GM19467 (cell line): ENCODE data around the gene KLK3.
"Not testable (repeated sequence)": the region's sequence is repeated elsewhere in the genome, so short reads cannot be mapped to it uniquely, and the experiment has no call there.

Source experiments
- ATAC-seq: cut with Tn5 transposase; IDR thresholded peaks from one replicate; pipeline ENCODE4 v1.9.1; 2021; ENCODE audit warnings: mild to moderate bottlenecking, moderate library complexity; ENCODE audit not compliant: unreplicated experiment

KLK3 gene

DNA sequence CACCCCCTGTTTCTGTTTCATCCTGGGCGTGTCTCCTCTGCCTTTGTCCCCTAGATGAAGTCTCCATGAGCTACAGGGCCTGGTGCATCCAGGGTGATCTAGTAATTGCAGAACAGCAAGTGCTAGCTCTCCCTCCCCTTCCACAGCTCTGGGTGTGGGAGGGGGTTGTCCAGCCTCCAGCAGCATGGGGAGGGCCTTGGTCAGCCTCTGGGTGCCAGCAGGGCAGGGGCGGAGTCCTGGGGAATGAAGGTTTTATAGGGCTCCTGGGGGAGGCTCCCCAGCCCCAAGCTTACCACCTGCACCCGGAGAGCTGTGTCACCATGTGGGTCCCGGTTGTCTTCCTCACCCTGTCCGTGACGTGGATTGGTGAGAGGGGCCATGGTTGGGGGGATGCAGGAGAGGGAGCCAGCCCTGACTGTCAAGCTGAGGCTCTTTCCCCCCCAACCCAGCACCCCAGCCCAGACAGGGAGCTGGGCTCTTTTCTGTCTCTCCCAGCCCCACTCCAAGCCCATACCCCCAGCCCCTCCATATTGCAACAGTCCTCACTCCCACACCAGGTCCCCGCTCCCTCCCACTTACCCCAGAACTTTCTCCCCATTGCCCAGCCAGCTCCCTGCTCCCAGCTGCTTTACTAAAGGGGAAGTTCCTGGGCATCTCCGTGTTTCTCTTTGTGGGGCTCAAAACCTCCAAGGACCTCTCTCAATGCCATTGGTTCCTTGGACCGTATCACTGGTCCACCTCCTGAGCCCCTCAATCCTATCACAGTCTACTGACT is at the start of gene KLK3:
KLK3 (plus strand) TSS at position 280 of the 775 bp plus-strand sequence; CDS start at position 321, 41 bp downstream.
- no peak for ATAC-seq

DNA sequence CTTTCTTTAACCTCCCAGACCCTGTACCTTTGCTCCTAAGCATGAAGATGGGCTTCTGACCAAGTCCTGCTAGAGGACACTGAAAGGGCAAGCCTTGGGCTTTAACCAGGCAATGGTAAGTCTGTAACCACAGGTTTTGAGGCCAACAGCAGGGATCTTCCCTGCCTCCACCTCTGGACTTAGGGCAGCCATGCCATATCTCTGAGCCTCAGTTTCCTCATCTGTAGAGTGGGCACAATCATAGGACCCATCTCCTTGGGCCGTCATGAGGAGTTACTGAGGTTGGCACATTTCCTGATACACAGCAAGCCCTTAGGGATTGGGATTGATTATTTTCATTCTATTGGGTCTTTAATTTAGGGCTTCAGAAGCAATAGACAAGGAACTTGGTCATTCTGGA is 45.9 kb upstream of the KLK3 start:
- no peak for ATAC-seq

GRCh38 chr19:50811622-50812238 is 43.0 kb upstream of the KLK3 start:
- ATAC-seq: not testable (repeated sequence)

GRCh38 chr19:50812474-50812873 is 42.2 kb upstream of the KLK3 start:
- no peak for ATAC-seq

DNA sequence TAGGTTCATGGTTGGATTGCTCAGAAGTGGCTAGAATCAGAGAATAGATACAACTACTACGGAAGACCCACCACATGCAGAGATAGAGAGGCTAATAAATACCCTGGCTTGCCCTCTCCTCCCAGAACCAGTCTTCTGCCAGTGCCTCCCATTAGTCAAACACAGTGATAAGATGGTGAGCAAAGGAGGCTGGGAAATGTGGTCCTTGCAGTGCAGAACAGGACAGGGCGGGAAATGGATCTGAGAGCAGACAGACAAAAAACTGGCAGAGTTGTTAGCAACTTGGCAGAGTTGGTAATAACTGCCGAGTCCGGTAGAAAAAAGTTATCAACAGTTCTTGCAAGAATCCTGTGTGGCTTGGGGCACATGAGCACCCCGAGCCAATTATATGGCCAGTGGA is 39.8 kb upstream of the KLK3 start:
- ATAC-seq: no peak

DNA sequence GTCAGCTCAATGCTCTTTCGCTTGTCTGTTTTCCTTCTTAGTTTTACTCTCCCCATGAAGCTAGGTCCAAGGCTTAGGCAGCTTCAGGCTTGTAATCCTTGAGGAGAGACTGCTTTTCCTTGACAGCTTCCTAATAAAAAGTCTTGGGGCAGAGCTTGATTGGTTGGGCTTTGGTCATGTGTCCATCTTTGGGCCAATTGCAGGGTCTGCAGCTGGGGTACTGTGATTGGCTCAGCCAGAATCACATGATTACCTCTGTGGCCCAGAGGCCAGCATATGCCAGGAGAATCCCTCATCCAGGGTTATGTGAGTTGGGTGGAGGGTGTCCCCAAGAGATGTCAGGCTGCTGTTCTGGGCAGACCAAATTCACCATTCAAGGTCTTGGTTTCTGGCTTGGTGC is 39.3 kb upstream of the KLK3 start:
- ATAC-seq: no peak

DNA sequence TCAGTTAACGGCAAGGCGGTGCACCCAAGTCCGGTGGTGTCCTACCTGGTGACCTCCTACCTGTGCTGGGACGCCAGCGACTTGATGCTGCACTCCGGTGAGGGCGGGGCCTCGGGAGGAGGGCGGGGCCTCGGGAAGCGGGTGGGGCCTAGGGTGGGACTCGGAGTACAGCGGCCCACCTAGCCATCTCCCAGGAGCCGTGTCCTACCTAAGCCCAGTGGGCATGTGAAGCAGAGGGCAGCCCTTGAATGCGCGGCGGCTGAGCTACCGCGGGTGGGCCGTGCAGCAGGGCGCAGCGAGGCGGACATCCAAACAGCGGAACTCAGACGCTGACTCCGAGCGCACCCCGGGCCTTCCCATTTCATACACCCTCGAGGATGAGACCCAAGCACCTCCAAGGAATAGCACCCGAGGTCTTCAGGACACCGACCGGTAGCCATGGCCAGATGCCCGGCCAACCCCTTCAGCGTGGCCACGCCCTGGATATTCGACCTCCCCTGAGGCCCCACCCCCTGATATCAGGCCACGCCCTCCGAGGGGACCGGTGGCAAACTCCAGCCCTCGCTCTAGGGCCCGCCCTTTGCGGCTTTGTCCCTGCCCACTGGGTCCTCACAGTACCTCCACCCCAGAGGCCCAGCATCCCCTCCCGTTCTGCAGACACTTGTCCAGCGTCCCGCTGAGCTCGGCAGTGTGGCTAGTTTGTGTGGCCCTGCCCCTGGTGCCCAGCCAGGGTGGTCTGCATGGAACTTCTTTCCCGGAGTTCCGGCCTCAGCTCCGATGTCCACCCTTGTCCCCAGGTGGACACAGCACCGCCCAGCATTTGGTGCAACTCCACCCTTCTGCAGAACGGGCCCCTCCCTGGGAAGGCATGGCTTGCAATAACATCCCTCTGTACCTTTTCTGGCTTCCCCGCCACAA is 36.5 kb upstream of the KLK3 start:
- peak; percentile 43 for ATAC-seq

GRCh38 chr19:50818859-50819472 is 35.7 kb upstream of the KLK3 start:
- no peak for ATAC-seq

- ATAC-seq: no peak
These were observed 35.1 kb upstream of the KLK3 start for GRCh38 chr19:50819636-50820035.

- ATAC-seq: no peak
These were observed 34.6 kb upstream of the KLK3 start for GRCh38 chr19:50820086-50820485.

DNA sequence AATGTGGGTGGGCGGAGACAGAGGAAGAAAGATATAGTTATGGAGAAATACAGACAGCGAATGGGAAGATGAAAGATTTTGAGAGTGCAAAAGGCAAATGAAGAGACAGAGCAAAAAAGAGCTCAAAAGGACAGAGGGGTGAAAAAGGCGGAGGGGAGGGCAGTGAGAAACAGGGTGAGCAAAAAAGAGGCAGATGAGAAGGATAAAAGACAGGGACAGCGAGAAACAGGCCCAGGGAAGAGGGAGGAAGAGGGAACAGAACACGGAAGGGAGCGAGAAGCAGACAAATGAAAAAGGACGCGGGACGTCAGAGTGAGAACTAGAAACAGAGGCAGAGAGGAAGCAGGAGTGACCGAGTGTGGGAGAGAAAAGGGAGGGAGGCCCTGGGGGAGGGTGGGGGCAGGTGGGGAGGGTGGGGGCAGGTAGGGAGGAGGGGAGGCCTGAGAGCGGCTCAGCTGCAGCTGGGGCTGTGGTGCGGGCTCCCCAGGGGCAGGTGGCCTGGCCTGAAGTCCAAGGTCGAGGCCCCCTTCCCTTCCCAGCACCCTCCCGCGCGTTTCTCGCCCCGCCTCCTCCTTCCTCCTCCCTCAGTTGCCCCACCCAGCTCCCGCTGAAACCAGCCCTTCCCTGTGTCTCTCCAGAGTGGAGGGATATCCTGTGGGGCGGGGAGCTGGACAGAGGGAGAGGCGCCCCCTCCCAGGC is 34.0 kb upstream of the KLK3 start:
- no peak for ATAC-seq

DNA sequence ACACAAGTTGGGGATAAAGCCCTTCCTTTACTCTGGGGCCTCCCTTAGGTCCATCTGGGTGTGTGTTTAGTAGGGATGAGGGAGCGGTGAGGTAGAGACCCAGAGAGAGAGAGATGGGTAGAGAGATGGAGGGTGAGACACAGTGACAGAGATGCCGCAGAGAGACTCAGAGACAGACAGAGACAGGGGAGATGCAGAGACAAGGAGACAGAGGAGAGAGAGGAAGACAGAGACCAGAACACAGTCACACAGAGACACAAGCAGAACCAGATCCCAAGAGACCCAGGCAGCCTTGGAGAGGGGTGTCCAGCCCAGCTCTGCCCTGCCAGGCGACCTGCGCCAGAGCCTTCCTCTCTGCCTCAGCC is 33.5 kb upstream of the KLK3 start:
- no peak for ATAC-seq

DNA sequence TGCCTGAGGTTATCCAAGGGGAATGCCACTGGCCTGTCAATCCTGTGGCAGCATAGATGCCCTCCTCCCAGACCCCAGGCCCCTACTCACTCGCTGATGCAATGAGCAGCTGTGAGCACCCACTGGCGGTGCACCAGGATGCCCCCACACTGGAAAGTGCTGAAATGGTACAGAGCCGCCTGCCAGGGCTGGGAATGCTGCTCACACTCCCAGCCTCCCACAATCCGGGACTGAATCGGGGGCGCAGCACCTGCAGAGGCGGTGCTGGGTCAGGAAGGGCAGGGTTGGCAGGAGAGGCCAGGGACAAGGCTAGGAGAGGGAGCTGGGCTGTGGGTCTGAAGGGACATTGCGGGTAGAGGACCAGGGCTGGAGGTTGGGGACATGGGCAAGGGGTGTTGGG is 33.1 kb upstream of the KLK3 start:
- ATAC-seq: no peak

DNA sequence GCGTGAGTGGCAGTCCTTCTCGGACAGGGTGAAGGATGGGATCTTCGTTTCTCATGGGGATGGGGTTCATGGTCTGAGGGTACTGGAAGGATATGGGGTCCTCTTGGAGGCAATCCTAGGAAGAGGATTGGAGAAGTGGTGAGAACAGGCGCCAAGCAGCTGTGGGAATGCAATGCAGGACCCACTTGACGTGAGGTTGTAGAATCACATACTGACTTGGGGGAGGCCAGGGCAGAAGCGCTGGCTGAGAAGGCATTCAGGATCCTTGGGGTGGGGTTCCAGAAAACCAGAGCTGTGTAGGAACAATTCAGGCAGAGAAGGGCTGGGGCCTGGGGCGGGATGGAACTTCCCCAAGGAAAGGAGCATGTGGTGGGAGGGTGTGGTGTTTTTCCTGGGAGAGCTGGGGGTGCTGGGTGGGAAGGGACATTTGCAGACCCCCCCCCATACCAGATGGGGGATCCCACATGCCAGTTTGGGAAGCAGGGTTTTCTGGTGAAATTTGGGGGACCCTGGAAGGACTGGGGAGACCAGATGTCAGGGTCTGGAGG is 32.0 kb upstream of the KLK3 start:
- no peak for ATAC-seq

GRCh38 chr19:50823389-50824042 is 31.2 kb upstream of the KLK3 start, which contains the start of gene KLK1:
TSS of gene KLK1 (minus strand) at chr19:50823787. CDS start at chr19:50823748, 39 bp downstream.
- no peak for ATAC-seq

DNA sequence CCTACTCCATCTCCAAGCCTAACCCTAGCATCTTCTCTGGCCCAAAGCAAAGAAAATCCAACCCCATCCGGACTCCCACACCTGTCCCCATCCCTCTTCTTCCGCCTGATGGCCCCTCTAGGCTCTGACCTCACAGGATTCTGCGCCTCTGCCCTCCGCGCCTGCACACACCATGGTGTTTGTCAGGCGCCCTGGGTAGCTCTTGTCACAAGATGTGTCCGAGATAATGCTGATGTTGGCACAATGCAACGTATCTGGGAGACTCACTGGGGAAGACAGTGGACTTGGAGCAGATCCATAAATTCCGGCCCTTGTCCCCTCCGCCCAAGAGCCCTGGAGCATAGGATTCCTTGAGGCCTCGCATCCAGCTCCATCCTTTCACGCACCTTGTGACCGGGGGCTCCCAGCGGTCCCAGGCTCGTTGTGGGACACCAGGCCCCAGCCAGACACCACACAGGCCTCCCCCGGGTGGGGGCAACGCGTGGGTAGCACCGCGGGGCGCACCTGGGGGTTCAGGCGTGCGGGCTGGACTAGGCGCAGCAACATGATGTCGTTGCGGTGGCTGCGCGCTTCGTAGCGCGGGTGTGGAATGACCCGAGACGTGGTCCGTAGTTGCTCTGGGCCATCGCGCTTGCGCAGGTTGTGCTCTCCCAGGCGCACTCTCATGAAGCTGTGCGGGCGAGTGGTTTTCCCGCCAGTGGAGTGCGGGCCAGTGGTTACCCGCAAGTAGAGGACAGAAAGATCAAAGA is 28.0 kb upstream of the KLK3 start:
- no peak for ATAC-seq

DNA sequence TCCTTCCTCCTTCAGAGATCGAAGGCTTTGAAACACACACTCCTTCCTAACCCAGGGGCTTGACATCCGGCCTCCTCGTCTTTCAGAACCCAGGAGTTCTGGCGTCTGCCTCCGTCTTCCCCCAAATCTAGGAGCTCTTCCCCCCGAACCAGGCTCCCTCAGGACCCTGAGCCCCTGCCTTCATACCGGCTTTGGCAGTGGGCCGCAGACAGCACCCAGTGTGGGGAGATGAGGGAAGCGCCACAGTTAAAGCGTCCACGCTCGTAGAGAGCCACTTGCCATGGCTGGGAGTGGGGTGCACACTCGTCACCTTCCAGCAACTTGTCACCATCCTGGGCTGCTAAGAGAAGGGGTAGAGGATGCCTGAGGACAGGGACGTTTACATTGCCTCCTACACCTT is 27.2 kb upstream of the KLK3 start:
- no peak for ATAC-seq

DNA sequence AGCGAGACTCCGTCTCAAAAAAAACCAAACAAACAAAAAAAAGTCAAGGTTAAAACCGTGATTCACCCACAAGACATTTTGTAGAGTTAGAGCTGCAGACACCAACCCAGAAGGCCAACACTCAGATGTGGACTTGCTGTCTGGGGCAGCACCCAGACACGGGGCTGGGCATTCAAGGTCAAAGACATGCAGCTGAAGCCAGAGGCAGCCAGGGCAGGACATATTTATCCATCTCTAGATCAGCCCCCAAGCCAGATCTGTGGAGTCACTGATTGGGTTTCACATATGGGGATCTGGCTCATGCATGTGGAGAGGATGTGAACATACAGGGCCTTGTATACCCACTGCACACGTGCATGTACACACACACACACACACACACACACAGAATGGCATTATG is 24.9 kb upstream of the KLK3 start:
- no peak for ATAC-seq
